M059J (cell line): Measurements from ENCODE around the gene SYDE2. TPM values are rescaled to one million over a fixed set of nuclear protein-coding genes. Genes with fewer than 3 reads are reported as not detected.
"Not testable (repeated sequence)": the region's sequence is repeated elsewhere in the genome, so short reads cannot be mapped to it uniquely, and the experiment has no call there.

ENCODE experiments used
- DNase-seq: peaks from one replicate; pipeline ENCODE4 v3.0.0-alpha.2; 2012; ENCODE audit warnings: low read depth
- total RNA-seq: library from RNA; depleted of rRNA; stranded (reverse); fragments of >200 nt; shearing (Covaris generic); gene quantifications from 2 replicates; pipeline ENCODE4 v1.2.3, GENCODE V29; 2014

The SYDE2 gene
- total RNA-seq, 1 experiment from 2014 or later: 4.1 TPM

- peak; percentile 13 for DNase-seq
Measured at GRCh38 chr1:85214654-85215053, 13.8 kb upstream of the SYDE2 start.

- DNase-seq: no peak
Measured at GRCh38 chr1:85208488-85208887, 7.7 kb upstream of the SYDE2 start.

- DNase-seq: peak; percentile 46
Measured at GRCh38 chr1:85203573-85204171, 2.9 kb upstream of the SYDE2 start.

GRCh38 chr1:85202864-85203255, 2.0 kb upstream of the SYDE2 start:
- DNase-seq: no peak

- DNase-seq: no peak
Measured at GRCh38 chr1:85202092-85202863, 1.5 kb upstream of the SYDE2 start.

- peak; percentile 74 for DNase-seq
Measured at GRCh38 chr1:85201340-85202091, 700 bp upstream of the SYDE2 start.

GRCh38 chr1:85199667-85200462, 951 bp downstream of the SYDE2 start:
- DNase-seq: no peak

- DNase-seq: no peak
Measured at GRCh38 chr1:85198864-85199263, 2.0 kb downstream of the SYDE2 start.

GRCh38 chr1:85196358-85196757, 4.5 kb downstream of the SYDE2 start:
- DNase-seq: no peak

- DNase-seq: no peak
Measured at GRCh38 chr1:85195703-85196102, 5.1 kb downstream of the SYDE2 start.

GRCh38 chr1:85192129-85192528, 8.7 kb downstream of the SYDE2 start:
- DNase-seq: not testable (repeated sequence)

- DNase-seq: no peak
Measured at GRCh38 chr1:85189120-85189519, 11.7 kb downstream of the SYDE2 start.

GRCh38 chr1:85188530-85188929, 12.3 kb downstream of the SYDE2 start:
- no peak for DNase-seq

GRCh38 chr1:85187021-85187420, 13.8 kb downstream of the SYDE2 start:
- not testable (repeated sequence) for DNase-seq

GRCh38 chr1:85184245-85184644, 16.6 kb downstream of the SYDE2 start:
- no peak for DNase-seq

- no peak for DNase-seq
Measured at GRCh38 chr1:85182700-85183099, 18.1 kb downstream of the SYDE2 start.

- no peak for DNase-seq
Measured at GRCh38 chr1:85180869-85181268, 19.9 kb downstream of the SYDE2 start.

GRCh38 chr1:85179522-85179921, 21.3 kb downstream of the SYDE2 start:
- no peak for DNase-seq

- DNase-seq: no peak
Measured at GRCh38 chr1:85178396-85178795, 22.4 kb downstream of the SYDE2 start.

- DNase-seq: no peak
Measured at GRCh38 chr1:85174503-85174902, 26.3 kb downstream of the SYDE2 start.

- DNase-seq: no peak
Measured at GRCh38 chr1:85172684-85173337, 28.0 kb downstream of the SYDE2 start.
